ENCODE data around the gene MTHFD1L. TPM values are rescaled to one million over a fixed set of nuclear protein-coding genes. Genes with fewer than 3 reads are reported as not detected.

Gene MTHFD1L
- total and polyA plus RNA-seq, 11 donors: 1.1 to 13.2 (median 4.2) TPM

- intact Hi-C loops (cut with DNase I): no loop called here
- Histone ChIP-seq H3K27ac (no peak overlapping the region), H3K36me3 (no peaks in the 10 kb centered on the region), H3K27me3 (no peaks in the 10 kb centered on the region), H3K4me1 (peaks cover 0 to 17% (median 3%) of the 10 kb centered on the region in 12 donors), H3K9me3 (no peaks in the 10 kb centered on the region), H3K4me3 (no peak overlapping the region)
- ATAC-seq (no peak), DNase-seq (no peak)
- 81 to 90% (median 87%) methylated on average over 3 of the region's 3 CpGs for WGBS, 4 donors
- no peak for TF ChIP-seq CTCF (IDR thresholded peaks at IDR 0.05)
- no peak for TF ChIP-seq POLR2A (IDR thresholded peaks at IDR 0.05)
Measured at GRCh38 chr6:150900049-150900448, 34.5 kb downstream of the MTHFD1L start.

- intact Hi-C loops (cut with DNase I): no loop called here
- H3K4me3 ChIP-seq: no peak overlapping the region
- ATAC-seq (no peak), DNase-seq (no peak)
- H3K36me3 ChIP-seq: no peaks in the 10 kb centered on the region
- TF ChIP-seq CTCF (IDR thresholded peaks at IDR 0.05): no peak
- TF ChIP-seq POLR2A (IDR thresholded peaks at IDR 0.05): no peak
- 79 to 83% (median 81%) methylated on average over 3 of the region's 3 CpGs for WGBS, 4 donors
- peaks cover 0 to 19% (median 5%) of the 10 kb centered on the region in 12 donors for H3K4me1 ChIP-seq
- H3K9me3 ChIP-seq: no peaks in the 10 kb centered on the region
- no peaks in the 10 kb centered on the region for H3K27me3 ChIP-seq
- no peak overlapping the region for H3K27ac ChIP-seq
Measured at GRCh38 chr6:150902142-150902776, 36.8 kb downstream of the MTHFD1L start.

GRCh38 chr6:150905769-150906168 is 40.3 kb downstream of the MTHFD1L start:
- Histone ChIP-seq H3K27ac (peak overlapping the region in 1 of 12 donors; percentile 27), H3K9me3 (no peaks in the 10 kb centered on the region), H3K4me3 (no peak overlapping the region), H3K27me3 (no peaks in the 10 kb centered on the region), H3K4me1 (peaks cover 0 to 19% (median 6%) of the 10 kb centered on the region in 12 donors), H3K36me3 (no peaks in the 10 kb centered on the region)
- intact Hi-C loops (cut with DNase I): no loop called here
- WGBS, 4 donors: 83 to 92% (median 88%) methylated on average over 6 of the region's 6 CpGs
- peak in 3 of 12 donors; percentile 11 to 27 (median 20) for TF ChIP-seq CTCF (IDR thresholded peaks at IDR 0.05)
- TF ChIP-seq POLR2A (IDR thresholded peaks at IDR 0.05): no peak
- DNase-seq (no peak), ATAC-seq (no peak)

GRCh38 chr6:150906641-150907326 is 41.3 kb downstream of the MTHFD1L start:
- H3K27ac ChIP-seq: peak overlapping the region in 8 of 12 donors; percentile 11 to 49 (median 27)
- intact Hi-C loops (cut with DNase I): no loop called here
- ATAC-seq: no peak

More at GRCh38 chr6:150906641-150907326, 41.3 kb downstream of the MTHFD1L start:
- DNase-seq: no peak
- TF ChIP-seq POLR2A (IDR thresholded peaks at IDR 0.05) (no peak), CTCF (IDR thresholded peaks at IDR 0.05) (no peak)
- Histone ChIP-seq H3K27me3 (no peaks in the 10 kb centered on the region), H3K4me1 (peaks cover 0 to 19% (median 6%) of the 10 kb centered on the region in 12 donors), H3K36me3 (peaks cover 0 to 4% (median 0%) of the 10 kb centered on the region in 9 donors), H3K4me3 (no peak overlapping the region), H3K9me3 (no peaks in the 10 kb centered on the region)
- WGBS, 4 donors: 47 to 57% (median 49%) methylated on average over 1 of the region's 1 CpG
